Measurements from ENCODE around the gene YWHAB. TPM values are rescaled to one million over a fixed set of nuclear protein-coding genes. Genes with fewer than 3 reads are reported as not detected.

Gene YWHAB
- total RNA-seq, 2 experiments from 2014 or later, result 163 to 167 TPM

DNA sequence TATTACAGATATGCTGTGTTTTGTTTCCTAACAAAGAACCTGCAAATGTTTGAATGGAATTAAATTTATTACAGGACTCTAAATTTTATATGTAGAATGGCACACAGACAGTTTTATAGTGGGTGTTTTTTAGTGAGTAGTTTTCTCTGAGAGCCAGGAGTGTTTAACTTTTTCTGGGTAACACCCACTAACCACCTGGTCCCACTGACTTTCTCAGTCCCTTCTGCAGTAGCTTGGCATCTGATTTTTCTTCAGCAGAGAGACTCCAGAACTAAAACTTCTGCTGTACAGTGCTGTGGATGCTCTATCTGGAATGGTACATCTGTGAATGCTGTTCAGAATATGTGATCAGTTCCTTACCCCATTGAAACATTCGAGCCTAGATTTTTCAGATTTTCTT is 6.3 kb downstream of the YWHAB start:
- H3K27me3 Mint-ChIP-seq, result no peaks in the 10 kb centered on the region
- peak overlapping the region; percentile 47 for H3K27ac Mint-ChIP-seq
- ChIA-PET POLR2A (interaction anchor here (0.8 to 3.1 kb wide), 4 partner anchors 8 to 76 kb away, joined by 3 to 10 read pairs (median 4); partner anchors contain the start of gene PABPC1L), CTCF (interaction anchor here (1.3 kb wide), 1 partner anchor 11 kb away, joined by 3 read pairs; no protein-coding TSS in a partner anchor)
- Histone ChIP-seq H3K4me3 (ENCODE audit: low read length) (no peak overlapping the region), H3K27me3 (ENCODE audit: control insufficient read depth in 1 of 2, insufficient read depth in 2 of 2, low read length in 2 of 2) (no peaks in the 10 kb centered on the region), H3K27ac (ENCODE audit: low read depth in 1 of 2, low read length in 2 of 2) (peak overlapping the region in 1 of 2 donors; percentile 19), H3K4me1 (ENCODE audit: insufficient read depth, low read length) (peaks cover 52% of the 10 kb centered on the region), H3K36me3 (ENCODE audit: insufficient read depth, low read length) (peaks cover 30% of the 10 kb centered on the region), H3K9me3 (ENCODE audit: control insufficient read depth in 1 of 2, insufficient read depth in 1 of 2, low read length in 2 of 2) (no peaks in the 10 kb centered on the region)
- ATAC-seq (ENCODE audit: poor library complexity), result no peak
- peak overlapping the region; percentile 43 for H3K4me3 Mint-ChIP-seq
- H3K4me1 Mint-ChIP-seq (ENCODE audit: low read depth), result peaks cover 92% of the 10 kb centered on the region
- no peak for DNase-seq
- H3K9me3 Mint-ChIP-seq, result no peaks in the 10 kb centered on the region
- intact Hi-C loops (cut with DNase I, micrococcal nuclease), result no loop called here
- H3K36me3 Mint-ChIP-seq (ENCODE audit: low read depth), result peaks cover 66% of the 10 kb centered on the region
- TF ChIP-seq, protein P1, sequence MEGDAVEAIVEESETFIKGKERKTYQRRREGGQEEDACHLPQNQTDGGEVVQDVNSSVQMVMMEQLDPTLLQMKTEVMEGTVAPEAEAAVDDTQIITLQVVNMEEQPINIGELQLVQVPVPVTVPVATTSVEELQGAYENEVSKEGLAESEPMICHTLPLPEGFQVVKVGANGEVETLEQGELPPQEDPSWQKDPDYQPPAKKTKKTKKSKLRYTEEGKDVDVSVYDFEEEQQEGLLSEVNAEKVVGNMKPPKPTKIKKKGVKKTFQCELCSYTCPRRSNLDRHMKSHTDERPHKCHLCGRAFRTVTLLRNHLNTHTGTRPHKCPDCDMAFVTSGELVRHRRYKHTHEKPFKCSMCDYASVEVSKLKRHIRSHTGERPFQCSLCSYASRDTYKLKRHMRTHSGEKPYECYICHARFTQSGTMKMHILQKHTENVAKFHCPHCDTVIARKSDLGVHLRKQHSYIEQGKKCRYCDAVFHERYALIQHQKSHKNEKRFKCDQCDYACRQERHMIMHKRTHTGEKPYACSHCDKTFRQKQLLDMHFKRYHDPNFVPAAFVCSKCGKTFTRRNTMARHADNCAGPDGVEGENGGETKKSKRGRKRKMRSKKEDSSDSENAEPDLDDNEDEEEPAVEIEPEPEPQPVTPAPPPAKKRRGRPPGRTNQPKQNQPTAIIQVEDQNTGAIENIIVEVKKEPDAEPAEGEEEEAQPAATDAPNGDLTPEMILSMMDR (IDR thresholded peaks at IDR 0.05), result no peak

GRCh38 chr20:44894959-44895358 is 9.5 kb downstream of the YWHAB start:
- Mint-ChIP-seq H3K4me1 (ENCODE audit: low read depth) (peaks cover 82% of the 10 kb centered on the region), H3K36me3 (ENCODE audit: low read depth) (peaks cover 56% of the 10 kb centered on the region), H3K4me3 (peak overlapping the region; percentile 22), H3K9me3 (no peaks in the 10 kb centered on the region), H3K27ac (peak overlapping the region; percentile 50), H3K27me3 (no peaks in the 10 kb centered on the region)
- CTCF ChIA-PET, result interaction anchor here (1.7 kb wide), 1 partner anchor 12 kb away, joined by 3 read pairs; no protein-coding TSS in a partner anchor
- Histone ChIP-seq H3K9me3 (ENCODE audit: control insufficient read depth in 1 of 2, insufficient read depth in 1 of 2, low read length in 2 of 2) (no peaks in the 10 kb centered on the region), H3K36me3 (ENCODE audit: insufficient read depth, low read length) (peaks cover 32% of the 10 kb centered on the region), H3K27ac (ENCODE audit: low read depth in 1 of 2, low read length in 2 of 2) (no peak overlapping the region), H3K4me3 (ENCODE audit: low read length) (no peak overlapping the region), H3K4me1 (ENCODE audit: insufficient read depth, low read length) (peaks cover 61% of the 10 kb centered on the region), H3K27me3 (ENCODE audit: control insufficient read depth in 1 of 2, insufficient read depth in 2 of 2, low read length in 2 of 2) (no peaks in the 10 kb centered on the region)
- POLR2A ChIA-PET, result interaction anchor here (0.6 to 1.0 kb wide), 3 partner anchors 10 to 85 kb away, joined by 3 to 4 read pairs (median 3); partner anchors contain the start of gene YWHAB
- TF ChIP-seq, protein P1 (IDR thresholded peaks at IDR 0.05), result no peak
- intact Hi-C loops (cut with DNase I, micrococcal nuclease), result no loop called here
- DNase-seq (no peak), ATAC-seq (ENCODE audit: poor library complexity) (no peak)

DNA sequence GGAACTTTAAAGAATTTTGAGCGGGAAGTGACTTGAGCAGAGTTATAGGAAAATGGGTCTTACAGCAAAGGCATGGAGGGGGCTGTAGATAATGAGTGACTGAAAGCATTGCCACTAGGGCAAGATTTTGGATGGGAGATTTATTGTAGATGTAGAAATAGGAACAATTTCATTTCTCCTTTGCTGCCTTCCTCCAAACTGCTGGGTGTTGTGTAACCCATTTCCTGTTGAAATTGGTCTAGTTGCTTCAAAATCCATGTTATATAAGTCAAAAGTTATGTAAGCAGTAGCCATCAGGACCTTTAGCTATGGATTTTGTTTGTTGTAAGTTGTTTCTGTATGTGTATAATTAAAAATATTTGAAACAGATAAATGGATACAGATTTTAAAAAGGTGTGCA is 11.1 kb downstream of the YWHAB start:
- Histone ChIP-seq H3K4me1 (ENCODE audit: insufficient read depth, low read length) (peaks cover 57% of the 10 kb centered on the region), H3K4me3 (ENCODE audit: low read length) (no peak overlapping the region), H3K27me3 (ENCODE audit: control insufficient read depth in 1 of 2, insufficient read depth in 2 of 2, low read length in 2 of 2) (no peaks in the 10 kb centered on the region), H3K36me3 (ENCODE audit: insufficient read depth, low read length) (peaks cover 35% of the 10 kb centered on the region), H3K9me3 (ENCODE audit: control insufficient read depth in 1 of 2, insufficient read depth in 1 of 2, low read length in 2 of 2) (no peaks in the 10 kb centered on the region), H3K27ac (ENCODE audit: low read depth in 1 of 2, low read length in 2 of 2) (peak overlapping the region in 1 of 2 donors; percentile 35)
- TF ChIP-seq, protein P1 (IDR thresholded peaks at IDR 0.05), result no peak
- Mint-ChIP-seq H3K4me3 (peak overlapping the region; percentile 12), H3K27ac (peak overlapping the region; percentile 50), H3K36me3 (ENCODE audit: low read depth) (peaks cover 61% of the 10 kb centered on the region), H3K9me3 (no peaks in the 10 kb centered on the region), H3K27me3 (no peaks in the 10 kb centered on the region), H3K4me1 (ENCODE audit: low read depth) (peaks cover 86% of the 10 kb centered on the region)
- ChIA-PET POLR2A (interaction anchor here (0.8 to 1.8 kb wide), 4 partner anchors 8 to 33 kb away, joined by 3 to 12 read pairs (median 6); partner anchors contain the start of gene YWHAB), CTCF (interaction anchor here (1.6 to 2.2 kb wide), 2 partner anchors 8 to 9 kb away, joined by 3 to 6 read pairs; no protein-coding TSS in a partner anchor)
- intact Hi-C loops (cut with DNase I, micrococcal nuclease), result no loop called here
- DNase-seq (peak in 2 of 14 experiments; percentile 35 to 43), ATAC-seq (ENCODE audit: poor library complexity) (no peak)

Data from CD4-positive, alpha-beta T cell (primary cell).